Uterus (tissue), 2 donors: Measurements from ENCODE around the gene ADARB1.

ENCODE experiments used
- POLR2A ChIP-seq, 2 donors: fragments of 450-650 bp; IDR thresholded peaks; one replicate each; pipeline ENCODE4 v1.6.1; 2016; ENCODE audit warnings: antibody characterized with exemption in 2 of 2, mild to moderate bottlenecking in 1 of 2, moderate library complexity in 1 of 2
- TF ChIP-seq, protein P1 (sequence below), 4 experiments: fragments of 200-600 bp in 2 of 4; fragments of 450-650 bp in 2 of 4; sonication (generic) in 2 of 4; IDR thresholded peaks; one replicate each; pipeline ENCODE4 v1.5.1; 2016 to 2019; ENCODE audit warnings: antibody characterized with exemption in 4 of 4, mild to moderate bottlenecking in 2 of 4, moderate library complexity in 1 of 4

DNA sequence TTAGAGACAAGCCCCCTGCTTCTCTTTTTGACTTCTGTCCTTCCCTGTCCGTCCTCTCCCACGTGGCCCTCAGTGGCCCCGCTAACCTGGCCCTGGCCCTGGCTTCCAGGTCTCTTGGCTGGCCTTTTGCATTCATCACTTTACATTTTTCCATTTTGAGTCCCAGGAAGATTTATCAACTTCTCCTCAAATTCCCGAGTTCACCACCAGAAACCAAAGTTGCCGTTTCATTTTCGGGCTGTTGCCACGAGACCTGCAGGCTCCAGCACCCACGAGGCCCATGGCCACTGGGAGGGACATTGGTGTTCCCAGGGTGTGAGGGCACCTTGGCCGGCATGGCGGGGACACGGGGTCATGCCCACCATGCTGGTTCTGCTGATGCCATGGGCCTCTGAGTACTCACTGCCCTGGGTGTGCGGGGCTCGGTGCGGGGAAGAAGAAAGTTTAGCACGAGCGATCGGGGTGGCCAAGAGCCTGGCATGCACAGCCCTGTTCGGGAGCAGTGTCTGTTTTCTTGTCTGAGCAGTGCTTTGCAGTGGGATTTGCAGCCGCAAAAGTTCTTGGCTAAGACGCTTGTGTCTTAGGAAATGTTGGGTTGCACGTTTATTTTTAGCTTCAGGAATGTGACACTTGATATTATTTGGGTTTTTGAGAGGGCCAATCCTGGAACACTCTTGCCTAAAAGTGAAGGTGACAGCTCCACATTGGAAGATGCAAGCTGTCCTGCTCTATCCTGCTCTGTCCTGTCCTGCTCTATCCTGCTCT, 40.4 kb upstream of the ADARB1 start:
- TF ChIP-seq POLR2A (IDR thresholded peaks at IDR 0.05): no peak
- TF ChIP-seq, protein P1, sequence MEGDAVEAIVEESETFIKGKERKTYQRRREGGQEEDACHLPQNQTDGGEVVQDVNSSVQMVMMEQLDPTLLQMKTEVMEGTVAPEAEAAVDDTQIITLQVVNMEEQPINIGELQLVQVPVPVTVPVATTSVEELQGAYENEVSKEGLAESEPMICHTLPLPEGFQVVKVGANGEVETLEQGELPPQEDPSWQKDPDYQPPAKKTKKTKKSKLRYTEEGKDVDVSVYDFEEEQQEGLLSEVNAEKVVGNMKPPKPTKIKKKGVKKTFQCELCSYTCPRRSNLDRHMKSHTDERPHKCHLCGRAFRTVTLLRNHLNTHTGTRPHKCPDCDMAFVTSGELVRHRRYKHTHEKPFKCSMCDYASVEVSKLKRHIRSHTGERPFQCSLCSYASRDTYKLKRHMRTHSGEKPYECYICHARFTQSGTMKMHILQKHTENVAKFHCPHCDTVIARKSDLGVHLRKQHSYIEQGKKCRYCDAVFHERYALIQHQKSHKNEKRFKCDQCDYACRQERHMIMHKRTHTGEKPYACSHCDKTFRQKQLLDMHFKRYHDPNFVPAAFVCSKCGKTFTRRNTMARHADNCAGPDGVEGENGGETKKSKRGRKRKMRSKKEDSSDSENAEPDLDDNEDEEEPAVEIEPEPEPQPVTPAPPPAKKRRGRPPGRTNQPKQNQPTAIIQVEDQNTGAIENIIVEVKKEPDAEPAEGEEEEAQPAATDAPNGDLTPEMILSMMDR (IDR thresholded peaks at IDR 0.05): no peak
